Neural cell (in vitro differentiated cells): ENCODE data around the gene NT5C3A.

Source experiments
- CTCF ChIP-seq: fragments of 450-650 bp; IDR thresholded peaks from 2 replicates; pipeline ENCODE4 v1.5.1; 2014; ENCODE audit warnings: antibody characterized with exemption, mild to moderate bottlenecking, moderate library complexity; ENCODE audit not compliant: poor library complexity, severe bottlenecking
- POLR2AphosphoS5 ChIP-seq: IDR thresholded peaks from 2 replicates; pipeline ENCODE4 v1.6.1; 2012
- TAF1 ChIP-seq: IDR thresholded peaks from 2 replicates; pipeline ENCODE4 v1.6.1; 2012; ENCODE audit warnings: low read depth

DNA sequence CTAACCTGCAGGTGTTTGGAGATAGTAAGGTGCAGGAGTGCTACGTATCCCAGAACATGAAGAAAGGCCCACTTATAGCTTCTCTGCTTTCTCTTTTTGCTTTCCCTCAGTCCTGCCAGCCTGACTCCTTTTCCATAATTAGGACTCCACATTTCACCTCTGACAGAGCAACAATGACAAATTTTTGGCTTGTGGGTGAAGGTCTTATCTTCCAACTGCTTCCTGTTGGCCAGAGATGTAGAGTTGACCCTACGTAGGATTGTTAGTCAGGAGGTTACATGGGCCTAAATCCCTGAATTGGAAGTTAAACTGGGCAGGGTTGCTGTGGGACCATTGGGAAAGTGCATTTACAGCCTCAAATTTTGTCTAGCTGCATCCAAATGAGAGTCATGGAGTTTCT, 25.3 kb upstream of the NT5C3A start:
- TF ChIP-seq CTCF = no peak
- no peak for TF ChIP-seq POLR2AphosphoS5
- no peak for TF ChIP-seq TAF1
